ENCODE data around the gene UBASH3B. TPM values are rescaled to one million over a fixed set of nuclear protein-coding genes. Genes with fewer than 3 reads are reported as not detected.

The UBASH3B gene
- total and polyA plus RNA-seq, 2 experiments from 2014 or later = 5.1 to 11.1 TPM

- no peak overlapping the region for H3K27ac ChIP-seq
- no peak overlapping the region for H3K4me2 ChIP-seq
- H3K4me1 ChIP-seq (ENCODE audit: insufficient read depth) = peaks cover 11% of the 10 kb centered on the region
- TF ChIP-seq EZH2phosphoT487 (IDR thresholded peaks at IDR 0.05; ENCODE audit: low read depth, severe bottlenecking, unreplicated experiment) (no peak), CTCF (IDR thresholded peaks at IDR 0.05; ENCODE audit: poor library complexity) (no peak), EZH2 (IDR thresholded peaks at IDR 0.05; ENCODE audit: borderline replicate concordance) (no peak)
- WGBS (ENCODE audit: low lambda C conversion rate, missing lambda C conversion rate) = 89% methylated on average over 11 of the region's 11 CpGs
- DNase-seq (ENCODE audit: low spot score) = no peak
- no peak overlapping the region for H2AFZ ChIP-seq
- peaks cover 17% of the 10 kb centered on the region for H3K27me3 ChIP-seq
- H3K79me2 ChIP-seq = peaks cover 8% of the 10 kb centered on the region
- H4K20me1 ChIP-seq (ENCODE audit: insufficient read depth, poor library complexity, severe bottlenecking) = no peaks in the 10 kb centered on the region
- no peak overlapping the region for H3K4me3 ChIP-seq
- no peaks in the 10 kb centered on the region for H3K9me2 ChIP-seq (replicated peaks; ENCODE audit: insufficient read depth)
- no peaks in the 10 kb centered on the region for H3K36me3 ChIP-seq (replicated peaks; ENCODE audit: insufficient read depth, low read depth)
- no peaks in the 10 kb centered on the region for H3K9me3 ChIP-seq (ENCODE audit: low read depth)
These were observed 4.4 kb downstream of the UBASH3B start for GRCh38 chr11:122659676-122660554.

- Histone ChIP-seq H3K4me3 (no peak overlapping the region), H2AFZ (no peak overlapping the region), H3K79me2 (peaks cover 8% of the 10 kb centered on the region), H4K20me1 (ENCODE audit: insufficient read depth, poor library complexity, severe bottlenecking) (no peaks in the 10 kb centered on the region), H3K27me3 (peaks cover 13% of the 10 kb centered on the region), H3K9me2 (replicated peaks; ENCODE audit: insufficient read depth) (no peaks in the 10 kb centered on the region), H3K36me3 (replicated peaks; ENCODE audit: insufficient read depth, low read depth) (no peaks in the 10 kb centered on the region), H3K9me3 (ENCODE audit: low read depth) (no peaks in the 10 kb centered on the region), H3K4me2 (no peak overlapping the region), H3K4me1 (ENCODE audit: insufficient read depth) (peaks cover 7% of the 10 kb centered on the region), H3K27ac (no peak overlapping the region)
- no peak for DNase-seq (ENCODE audit: low spot score)
- no peak for TF ChIP-seq EZH2phosphoT487 (IDR thresholded peaks at IDR 0.05; ENCODE audit: low read depth, severe bottlenecking, unreplicated experiment)
- TF ChIP-seq EZH2 (IDR thresholded peaks at IDR 0.05; ENCODE audit: borderline replicate concordance) = no peak
- no peak for TF ChIP-seq CTCF (IDR thresholded peaks at IDR 0.05; ENCODE audit: poor library complexity)
- 64% methylated on average over 6 of the region's 7 CpGs for WGBS (ENCODE audit: low lambda C conversion rate, missing lambda C conversion rate)
These were observed 5.8 kb downstream of the UBASH3B start for GRCh38 chr11:122661182-122661945.

GRCh38 chr11:122663056-122663740, 7.7 kb downstream of the UBASH3B start:
- WGBS (ENCODE audit: low lambda C conversion rate, missing lambda C conversion rate) = 83% methylated on average over 13 of the region's 13 CpGs
- Histone ChIP-seq H3K4me1 (ENCODE audit: insufficient read depth) (no peaks in the 10 kb centered on the region), H3K27ac (no peak overlapping the region), H3K27me3 (peaks cover 5% of the 10 kb centered on the region), H3K4me2 (no peak overlapping the region), H3K4me3 (no peak overlapping the region), H4K20me1 (ENCODE audit: insufficient read depth, poor library complexity, severe bottlenecking) (no peaks in the 10 kb centered on the region), H3K9me3 (ENCODE audit: low read depth) (no peaks in the 10 kb centered on the region), H2AFZ (no peak overlapping the region), H3K79me2 (no peaks in the 10 kb centered on the region), H3K36me3 (replicated peaks; ENCODE audit: insufficient read depth, low read depth) (no peaks in the 10 kb centered on the region), H3K9me2 (replicated peaks; ENCODE audit: insufficient read depth) (no peaks in the 10 kb centered on the region)
- TF ChIP-seq EZH2phosphoT487 (IDR thresholded peaks at IDR 0.05; ENCODE audit: low read depth, severe bottlenecking, unreplicated experiment) = no peak
- TF ChIP-seq EZH2 (IDR thresholded peaks at IDR 0.05; ENCODE audit: borderline replicate concordance) = no peak
- TF ChIP-seq CTCF (IDR thresholded peaks at IDR 0.05; ENCODE audit: poor library complexity) = no peak
- no peak for DNase-seq (ENCODE audit: low spot score)
